Activated T-helper 9 cell treated with anti-CD3 and anti-CD28 coated beads, Interleukin-2, amount 50 U/mL, for 16 hours (primary cell): ENCODE data around the gene FMO3.

Experiments used
- DNase-seq: peaks from one replicate; pipeline ENCODE4 v3.0.0-alpha.2; 2020; ENCODE audit warnings: low read depth

The FMO3 gene

GRCh38 chr1:171090604-171091003, at the start of gene FMO3:
TSS of gene FMO3 (plus strand) at chr1:171090905. CDS start at chr1:171092659, 1,754 bp downstream.
- no peak for DNase-seq

DNA sequence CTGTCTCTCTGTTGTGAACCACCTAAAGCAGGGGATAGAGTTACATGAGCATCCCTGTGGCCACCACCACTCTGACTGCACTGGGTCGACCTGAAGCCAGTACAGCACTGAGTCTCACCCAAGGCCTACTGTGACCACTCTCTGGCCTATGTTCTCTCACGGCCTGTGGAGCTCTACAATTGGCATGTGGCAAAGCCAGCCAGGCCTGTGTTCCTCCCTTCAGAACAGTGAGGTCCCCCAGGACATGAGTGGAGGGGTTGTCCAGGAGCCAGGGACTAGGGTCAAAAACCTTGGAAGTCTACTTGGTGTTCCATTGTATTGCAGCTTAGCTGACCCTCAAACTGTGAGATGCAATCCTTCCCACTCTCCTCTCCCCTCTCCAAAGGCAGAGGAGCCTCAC, 42.7 kb upstream of the FMO3 start:
- no peak for DNase-seq

DNA sequence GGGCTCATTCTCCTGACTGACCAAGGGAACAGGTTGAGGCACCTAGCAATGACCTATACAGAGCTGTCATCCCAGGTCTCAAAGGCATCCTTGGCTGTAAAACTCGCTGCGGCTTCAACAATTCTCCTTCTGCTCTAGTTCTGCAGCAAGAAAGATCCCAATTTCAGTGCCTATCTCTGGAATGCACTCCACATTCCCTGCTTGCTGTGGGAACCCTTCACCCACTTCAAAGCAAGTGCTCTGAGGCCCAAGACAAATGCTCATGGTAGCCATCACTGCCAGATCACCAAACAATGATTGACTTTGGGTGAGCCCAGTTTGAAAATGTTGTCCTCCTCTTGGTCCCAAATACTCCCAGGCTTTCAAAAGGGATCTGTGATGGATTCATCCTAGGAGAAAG, 37.7 kb upstream of the FMO3 start:
- DNase-seq: no peak

DNA sequence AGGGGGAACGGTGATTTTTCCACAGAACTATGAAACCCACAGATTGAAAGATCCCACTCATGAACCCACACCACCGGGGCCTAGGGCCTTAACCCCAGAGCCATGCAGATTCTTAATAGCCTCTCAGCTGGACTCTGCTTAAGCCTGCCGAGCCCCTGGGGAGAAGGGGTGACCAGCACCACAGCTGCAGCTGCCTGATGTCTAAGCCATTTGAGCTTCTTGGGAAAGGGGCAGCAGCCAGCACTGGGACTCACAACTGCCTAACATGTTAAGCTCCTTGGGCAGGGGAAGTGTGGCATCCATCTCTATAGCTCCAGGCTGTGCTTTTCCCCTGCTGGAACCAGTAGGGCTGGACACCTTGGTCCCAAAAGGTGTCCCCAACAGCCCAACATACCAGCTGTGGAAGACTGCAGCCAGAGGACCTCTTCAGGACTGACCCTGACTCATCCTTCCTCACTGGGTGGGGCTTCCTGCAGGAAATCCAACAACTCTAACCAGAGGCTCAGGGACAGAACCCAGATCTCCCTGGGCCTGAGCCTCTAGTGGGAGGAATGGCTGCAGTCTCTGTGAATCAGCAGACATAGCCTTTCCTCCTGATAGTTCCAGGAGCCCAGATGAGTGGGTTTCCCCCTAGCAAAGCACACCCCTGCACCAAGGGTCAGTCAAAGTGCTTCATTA, 34.6 kb upstream of the FMO3 start:
- DNase-seq: no peak

GRCh38 chr1:171061425-171062143, 29.1 kb upstream of the FMO3 start:
- DNase-seq: no peak

- no peak for DNase-seq
Measured at GRCh38 chr1:171062902-171063301, 27.8 kb upstream of the FMO3 start.

- no peak for DNase-seq
Measured at GRCh38 chr1:171075041-171075440, 15.7 kb upstream of the FMO3 start.

DNA sequence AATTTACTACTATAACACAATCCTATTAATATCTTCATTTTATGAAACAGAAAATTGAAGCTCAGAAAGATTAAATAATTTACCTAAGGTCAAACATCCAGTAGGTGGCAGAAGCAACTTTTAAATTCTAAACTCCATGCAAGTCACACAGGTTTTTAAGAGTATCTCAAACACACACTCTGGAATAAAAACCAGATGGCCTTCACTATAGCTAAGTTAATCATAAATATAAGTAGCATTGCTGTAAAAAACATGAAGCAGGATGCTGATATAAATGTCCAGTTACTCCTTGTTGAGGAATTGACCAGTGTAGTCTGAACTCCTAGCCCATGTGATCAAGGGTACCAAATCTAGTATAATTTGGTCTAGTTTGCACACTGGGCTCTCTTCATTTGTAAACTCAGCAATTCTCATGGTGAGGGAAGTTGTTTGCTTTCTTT, 9.4 kb upstream of the FMO3 start:
- DNase-seq: no peak

DNA sequence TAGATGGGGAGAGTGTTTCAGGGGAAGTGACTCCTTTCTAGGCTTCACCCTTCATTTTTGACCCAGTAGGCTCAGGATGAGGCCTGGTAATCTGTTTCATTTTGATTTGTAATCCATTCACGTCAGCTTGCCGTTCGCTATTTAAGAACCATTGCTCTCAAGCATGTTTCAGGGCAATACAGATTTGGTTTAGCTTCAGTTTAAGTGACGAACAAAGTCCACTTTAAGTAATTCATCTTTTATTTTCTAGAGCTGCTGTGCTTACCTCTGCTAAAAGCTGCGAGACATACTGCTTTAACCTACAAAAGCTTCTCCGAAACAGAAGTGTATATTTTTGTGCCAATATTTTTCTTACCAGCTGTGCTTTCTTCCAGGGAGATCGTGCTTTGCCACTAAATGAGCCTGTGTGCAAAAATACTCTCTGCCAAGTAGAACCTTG, 8.9 kb upstream of the FMO3 start:
- DNase-seq: no peak

DNA sequence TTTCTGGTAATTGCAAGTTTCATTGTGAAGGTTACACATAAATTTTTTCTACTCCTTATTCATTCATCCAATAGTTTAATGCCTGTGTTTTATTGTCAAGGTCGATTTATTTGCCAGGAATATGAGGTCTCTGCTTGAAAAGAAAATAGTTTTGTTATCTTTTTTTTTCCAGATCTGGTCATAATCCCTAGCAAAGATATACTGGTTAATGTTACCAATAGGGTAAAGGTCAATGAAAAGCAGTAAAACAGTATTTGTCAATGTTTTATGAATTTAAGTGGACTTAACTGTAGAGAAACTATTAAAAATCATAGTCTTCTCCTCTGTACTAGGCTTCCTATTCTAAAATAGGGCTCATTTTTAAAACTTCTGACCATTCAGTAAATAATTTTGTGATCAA, 8.1 kb upstream of the FMO3 start:
- no peak for DNase-seq

- no peak for DNase-seq
Measured at GRCh38 chr1:171083222-171083621, 7.5 kb upstream of the FMO3 start.

- DNase-seq: no peak
Measured at GRCh38 chr1:171084091-171084490, 6.6 kb upstream of the FMO3 start.

DNA sequence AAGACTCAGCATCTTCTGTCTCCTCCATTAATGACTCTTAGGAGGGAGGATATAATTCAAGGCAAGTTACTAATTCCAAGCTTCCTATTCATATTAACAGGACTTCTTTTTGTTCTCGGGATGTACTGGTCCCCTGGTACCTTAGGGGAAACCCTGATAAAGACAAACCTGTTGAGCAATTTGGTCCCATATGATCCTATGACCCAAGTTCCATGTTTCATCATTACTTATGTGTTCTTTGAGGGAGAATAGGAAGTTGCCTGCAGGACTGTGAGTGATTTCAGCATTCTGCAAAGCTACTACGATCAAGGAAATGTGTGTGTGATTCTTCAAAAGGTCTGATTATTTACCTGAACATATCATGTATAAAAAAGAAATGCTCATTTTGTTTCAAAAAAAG, 5.8 kb upstream of the FMO3 start:
- DNase-seq: no peak

DNA sequence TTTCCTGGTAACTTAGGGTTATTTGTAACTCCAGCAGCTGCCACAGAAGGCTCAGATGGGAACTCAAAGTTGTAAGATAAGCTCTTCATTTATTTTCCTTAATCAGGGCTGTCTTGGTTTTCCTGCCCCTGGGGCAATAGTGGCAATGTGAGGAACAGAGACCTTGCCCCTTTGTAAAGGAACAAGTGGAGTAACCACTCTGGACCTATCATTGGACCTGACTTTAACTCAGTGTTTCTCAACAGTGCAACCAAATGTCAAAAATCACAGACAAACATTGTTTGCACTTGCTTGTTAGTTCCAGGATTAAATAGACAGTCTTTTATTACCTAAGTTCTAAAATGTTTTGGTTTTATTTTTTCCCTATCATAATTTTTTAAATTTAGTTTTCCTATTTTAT, 2.8 kb upstream of the FMO3 start:
- DNase-seq: no peak

DNA sequence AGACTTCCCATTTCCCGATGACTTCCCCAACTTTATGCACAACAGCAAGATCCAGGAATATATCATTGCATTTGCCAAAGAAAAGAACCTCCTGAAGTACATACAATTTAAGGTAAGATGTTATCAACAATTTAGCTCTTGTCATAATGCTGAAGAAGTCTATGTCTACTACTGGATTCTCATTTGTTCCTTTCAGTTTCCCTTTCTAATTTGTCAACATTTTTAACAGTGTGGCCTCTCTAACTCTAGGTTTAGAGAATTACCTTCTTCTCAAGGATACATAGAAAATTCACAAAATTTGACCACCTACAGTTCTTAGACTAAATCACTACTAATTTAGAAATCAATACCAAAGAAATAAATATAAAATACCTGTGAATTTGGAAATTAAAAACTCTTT, 13.2 kb downstream of the FMO3 start:
- DNase-seq: no peak

DNA sequence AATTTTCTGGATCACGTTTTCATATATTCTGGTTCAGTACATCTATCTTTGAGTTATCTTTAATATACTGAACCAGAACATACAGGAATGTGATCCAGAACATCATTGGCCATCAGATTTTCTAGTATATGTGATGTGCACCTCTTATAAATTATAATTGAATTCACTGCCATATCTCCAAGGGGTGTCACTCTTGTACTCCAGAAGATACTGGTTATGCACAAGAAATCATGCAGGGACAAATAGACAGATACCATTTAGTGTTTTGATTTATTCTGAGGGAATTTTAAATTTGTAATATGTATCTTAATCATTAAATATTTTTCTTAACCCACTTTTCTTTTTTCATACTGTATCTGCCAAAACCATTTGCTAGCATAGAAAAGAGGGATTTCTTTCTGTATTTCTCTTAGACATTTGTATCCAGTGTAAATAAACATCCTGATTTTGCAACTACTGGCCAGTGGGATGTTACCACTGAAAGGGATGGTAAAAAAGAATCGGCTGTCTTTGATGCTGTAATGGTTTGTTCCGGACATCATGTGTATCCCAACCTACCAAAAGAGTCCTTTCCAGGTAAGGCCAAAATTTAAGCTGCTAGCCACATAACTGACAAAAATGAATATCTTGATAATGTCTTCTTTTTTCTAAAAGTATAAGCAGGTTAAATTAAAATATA, 16.7 kb downstream of the FMO3 start:
- no peak for DNase-seq

- DNase-seq: no peak
Measured at GRCh38 chr1:171107969-171108368, 17.3 kb downstream of the FMO3 start.

- no peak for DNase-seq
Measured at GRCh38 chr1:171109966-171110365, 19.3 kb downstream of the FMO3 start.

DNA sequence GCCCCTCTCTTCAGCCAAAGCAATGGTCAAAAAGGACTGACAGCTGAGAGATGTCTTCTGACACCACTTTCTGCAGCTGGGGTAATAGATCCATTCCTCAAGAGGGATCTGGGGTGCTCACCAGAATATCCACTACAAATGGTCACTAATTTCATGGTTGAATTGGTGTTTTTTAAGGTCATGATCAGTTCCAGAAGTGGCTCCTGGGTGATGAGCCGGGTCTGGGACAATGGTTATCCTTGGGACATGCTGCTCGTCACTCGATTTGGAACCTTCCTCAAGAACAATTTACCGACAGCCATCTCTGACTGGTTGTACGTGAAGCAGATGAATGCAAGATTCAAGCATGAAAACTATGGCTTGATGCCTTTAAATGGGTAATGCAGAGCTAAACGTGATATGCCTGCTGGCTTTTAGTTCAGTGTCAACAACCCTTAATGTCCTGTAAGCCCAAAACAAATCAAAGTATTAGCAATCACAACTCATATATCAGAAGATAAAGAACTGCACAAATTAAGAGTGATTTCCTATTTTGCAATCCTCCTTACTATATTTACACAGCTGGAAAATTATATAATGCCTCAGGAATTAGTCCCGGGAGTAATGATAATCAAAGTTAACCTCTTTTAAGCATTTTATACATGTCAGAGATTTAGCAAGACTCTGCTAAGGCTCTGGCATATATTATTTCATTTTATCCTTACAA, 20.1 kb downstream of the FMO3 start:
- no peak for DNase-seq

GRCh38 chr1:171112119-171112518, 21.4 kb downstream of the FMO3 start:
- no peak for DNase-seq

DNA sequence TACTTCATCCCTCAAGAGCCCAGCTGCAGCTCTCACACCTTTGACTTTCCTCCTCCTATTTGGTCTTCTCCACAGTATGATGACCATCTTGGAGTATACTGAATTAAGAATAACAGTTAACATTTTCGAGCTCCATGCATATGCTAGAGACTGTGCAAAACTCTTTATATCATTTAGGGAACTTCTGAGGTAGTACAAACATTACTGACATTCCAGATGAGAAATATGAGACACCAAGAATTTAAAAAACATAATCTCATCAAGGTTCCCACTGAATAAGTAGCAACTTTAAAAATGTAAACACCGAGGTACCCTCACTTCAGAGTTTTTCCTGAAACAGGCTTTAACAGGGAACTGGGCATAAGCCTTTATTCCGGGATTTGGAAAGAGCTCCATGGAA, 22.7 kb downstream of the FMO3 start:
- DNase-seq: no peak

DNA sequence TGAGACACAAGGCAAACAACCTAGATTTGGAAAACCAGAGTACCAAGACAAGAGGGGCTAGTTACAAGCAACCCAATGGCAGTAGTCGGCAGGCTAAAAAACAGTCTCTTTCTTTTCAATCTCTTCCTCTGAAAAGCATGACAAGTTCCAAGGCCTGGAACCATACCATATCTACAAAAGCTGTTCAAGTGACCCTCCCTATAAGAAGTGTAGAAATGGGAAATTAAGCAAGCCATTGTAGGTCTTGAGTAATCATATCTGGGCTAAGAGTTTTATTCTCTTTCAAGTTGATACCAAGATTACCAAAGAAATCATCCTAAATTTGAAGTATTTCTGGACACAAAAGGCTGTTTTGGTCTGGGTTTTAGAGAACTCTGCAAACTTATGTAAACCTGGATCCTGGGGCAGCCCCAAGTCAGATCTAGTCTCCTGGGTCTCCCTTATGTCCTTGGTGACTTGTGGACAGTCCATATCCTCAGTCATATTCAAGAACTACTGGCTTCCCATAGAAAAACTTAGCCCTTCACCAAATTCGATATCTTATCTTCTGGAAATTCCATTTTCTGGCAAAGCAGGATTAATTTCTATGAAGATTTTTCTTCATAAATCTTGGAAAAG, 24.7 kb downstream of the FMO3 start:
- DNase-seq: no peak
